ENCODE data around the gene NELL1.

Gene NELL1

DNA sequence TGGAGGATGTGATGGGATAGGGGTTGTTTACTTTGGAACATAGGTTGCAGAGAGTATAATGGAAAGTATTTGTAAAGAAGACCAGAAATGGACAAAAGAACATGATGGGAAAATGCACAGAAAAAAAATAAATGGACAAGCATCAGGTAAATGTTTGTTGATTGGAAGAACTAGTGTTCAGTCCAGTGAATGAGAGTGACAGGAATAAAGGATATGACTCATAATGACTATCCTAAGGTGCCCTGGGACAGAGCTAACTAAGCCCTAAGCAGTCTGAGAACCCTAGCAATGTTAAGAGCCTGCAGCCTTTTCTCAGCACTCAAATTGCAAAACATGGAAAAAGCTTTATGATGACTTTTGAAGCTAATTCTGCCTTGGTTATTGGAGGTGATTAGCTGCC is 790.7 kb downstream of the NELL1 start:
- H3K4me3 ChIP-seq (replicated peaks in 1 of 2; ENCODE audit: low read depth in 2 of 2, low read length in 2 of 2) = no peak overlapping the region
- DNase-seq (ENCODE audit: low read depth in 2 of 2) = no peak
- TF ChIP-seq, protein P1, sequence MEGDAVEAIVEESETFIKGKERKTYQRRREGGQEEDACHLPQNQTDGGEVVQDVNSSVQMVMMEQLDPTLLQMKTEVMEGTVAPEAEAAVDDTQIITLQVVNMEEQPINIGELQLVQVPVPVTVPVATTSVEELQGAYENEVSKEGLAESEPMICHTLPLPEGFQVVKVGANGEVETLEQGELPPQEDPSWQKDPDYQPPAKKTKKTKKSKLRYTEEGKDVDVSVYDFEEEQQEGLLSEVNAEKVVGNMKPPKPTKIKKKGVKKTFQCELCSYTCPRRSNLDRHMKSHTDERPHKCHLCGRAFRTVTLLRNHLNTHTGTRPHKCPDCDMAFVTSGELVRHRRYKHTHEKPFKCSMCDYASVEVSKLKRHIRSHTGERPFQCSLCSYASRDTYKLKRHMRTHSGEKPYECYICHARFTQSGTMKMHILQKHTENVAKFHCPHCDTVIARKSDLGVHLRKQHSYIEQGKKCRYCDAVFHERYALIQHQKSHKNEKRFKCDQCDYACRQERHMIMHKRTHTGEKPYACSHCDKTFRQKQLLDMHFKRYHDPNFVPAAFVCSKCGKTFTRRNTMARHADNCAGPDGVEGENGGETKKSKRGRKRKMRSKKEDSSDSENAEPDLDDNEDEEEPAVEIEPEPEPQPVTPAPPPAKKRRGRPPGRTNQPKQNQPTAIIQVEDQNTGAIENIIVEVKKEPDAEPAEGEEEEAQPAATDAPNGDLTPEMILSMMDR (IDR thresholded peaks at IDR 0.05; ENCODE audit: low read depth, low read length) = no peak

DNA sequence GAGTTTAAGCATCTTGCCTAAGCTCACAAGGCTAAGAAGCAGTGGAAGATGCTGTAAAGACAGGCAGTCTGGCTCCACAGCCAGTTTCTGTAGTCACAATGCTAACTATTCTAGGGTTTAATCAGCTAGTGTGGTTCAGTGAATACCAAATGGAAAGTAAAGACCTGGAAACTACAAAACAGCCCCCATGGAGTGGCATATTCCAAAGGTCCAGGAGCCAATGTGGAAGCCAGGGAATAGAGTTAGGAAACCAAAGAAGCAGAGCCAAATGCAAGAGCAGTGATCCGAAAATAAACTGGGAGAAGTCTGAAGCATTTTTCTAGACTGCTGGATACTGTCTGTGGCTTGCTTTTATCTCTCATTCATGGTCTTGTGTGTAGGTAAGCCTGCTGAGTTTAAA is 792.3 kb downstream of the NELL1 start:
- DNase-seq (ENCODE audit: low read depth in 2 of 2) = no peak
- TF ChIP-seq, protein P1 (IDR thresholded peaks at IDR 0.05; ENCODE audit: low read depth, low read length) = no peak
- no peak overlapping the region for H3K4me3 ChIP-seq (replicated peaks in 1 of 2; ENCODE audit: low read depth in 2 of 2, low read length in 2 of 2)

DNA sequence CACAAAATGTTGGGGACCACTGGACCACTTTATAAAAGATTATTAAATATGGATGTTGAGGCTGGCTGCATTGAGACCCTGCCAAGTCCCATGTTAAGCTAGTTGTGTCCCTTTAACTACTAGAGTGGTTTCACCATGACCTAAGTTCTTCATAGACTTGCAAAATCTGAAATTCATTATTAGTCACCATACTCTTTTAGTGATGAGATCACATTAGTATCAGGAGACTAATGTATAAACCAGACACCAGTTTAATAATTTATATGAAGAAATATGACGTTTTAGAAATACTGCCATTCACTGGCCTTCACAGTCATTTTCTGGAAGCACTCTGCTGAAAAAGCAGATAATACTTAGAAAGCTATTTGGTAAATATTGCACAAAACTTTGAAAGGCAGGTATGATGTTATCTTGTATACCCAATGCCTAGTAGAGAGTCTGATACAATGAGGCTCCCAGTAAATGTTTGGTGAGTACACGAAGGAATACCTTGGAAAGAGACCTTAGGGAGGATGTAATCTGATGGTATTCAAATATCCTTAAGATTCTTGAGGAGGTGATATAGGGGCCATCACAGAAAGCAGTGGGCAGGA is 795.3 kb downstream of the NELL1 start:
- DNase-seq (ENCODE audit: low read depth in 2 of 2) = no peak
- no peak overlapping the region for H3K4me3 ChIP-seq (replicated peaks in 1 of 2; ENCODE audit: low read depth in 2 of 2, low read length in 2 of 2)
- TF ChIP-seq, protein P1 (IDR thresholded peaks at IDR 0.05; ENCODE audit: low read depth, low read length) = no peak

DNA sequence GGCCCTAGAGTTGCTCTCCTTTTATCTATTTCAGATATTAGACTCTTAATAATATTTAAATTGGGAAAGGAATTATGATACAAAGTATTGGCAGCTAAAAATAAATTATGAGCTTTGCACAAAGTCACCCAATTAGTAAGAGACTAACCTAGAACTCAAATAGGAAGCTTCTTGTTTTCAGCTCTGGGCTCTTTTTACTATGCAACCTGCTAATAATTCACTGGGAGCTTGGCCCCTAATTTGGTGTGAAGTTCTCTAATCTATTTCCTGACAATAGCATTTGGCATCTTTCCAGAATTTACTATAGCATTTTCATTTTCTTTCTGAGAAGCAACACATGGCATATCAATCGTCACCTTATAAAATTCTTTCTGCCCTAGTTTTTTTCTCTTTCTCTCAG is 795.8 kb downstream of the NELL1 start:
- no peak for DNase-seq (ENCODE audit: low read depth in 2 of 2)
- no peak overlapping the region for H3K4me3 ChIP-seq (replicated peaks in 1 of 2; ENCODE audit: low read depth in 2 of 2, low read length in 2 of 2)
- TF ChIP-seq, protein P1 (IDR thresholded peaks at IDR 0.05; ENCODE audit: low read depth, low read length) = no peak

DNA sequence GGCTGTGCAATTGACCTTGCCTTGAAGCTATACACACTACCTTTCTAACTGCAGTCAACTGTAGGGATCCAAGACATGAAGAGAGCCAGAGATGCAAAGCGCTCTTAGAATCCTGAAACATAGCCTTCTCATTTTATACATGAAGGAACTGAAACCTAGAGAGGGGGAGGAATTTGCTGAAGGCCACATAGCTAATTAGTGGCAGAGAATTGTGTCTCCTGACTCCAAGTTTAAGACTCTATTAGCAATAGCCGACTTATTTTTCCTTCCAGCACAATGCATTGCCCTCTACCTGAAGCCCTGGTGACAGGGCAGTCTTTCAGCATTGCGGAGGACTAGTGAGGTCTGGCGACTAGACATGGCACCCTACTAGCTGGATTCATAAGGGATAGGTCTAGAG is 796.5 kb downstream of the NELL1 start:
- DNase-seq (ENCODE audit: low read depth in 2 of 2) = no peak
- TF ChIP-seq, protein P1 (IDR thresholded peaks at IDR 0.05; ENCODE audit: low read depth, low read length) = no peak
- H3K4me3 ChIP-seq (replicated peaks in 1 of 2; ENCODE audit: low read depth in 2 of 2, low read length in 2 of 2) = no peak overlapping the region

DNA sequence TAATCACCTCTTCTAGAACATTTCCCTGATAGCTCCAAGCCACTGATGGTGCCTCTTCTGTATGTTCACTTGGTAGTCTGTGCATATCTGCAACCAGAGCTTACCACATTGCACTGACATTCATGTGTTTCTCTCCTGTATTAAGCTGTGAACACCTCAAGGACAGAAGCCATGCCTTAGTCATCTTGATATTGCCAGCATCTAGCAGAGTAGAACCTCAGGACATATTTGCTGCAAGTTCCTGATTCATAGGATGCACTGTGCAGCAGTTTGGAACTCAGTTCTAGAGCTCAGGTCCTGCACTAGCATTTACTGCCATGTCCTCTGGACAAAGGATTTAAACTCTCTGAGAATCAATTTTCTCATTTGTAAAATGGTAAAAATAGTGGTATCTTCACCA is 801.1 kb downstream of the NELL1 start:
- H3K4me3 ChIP-seq (replicated peaks in 1 of 2; ENCODE audit: low read depth in 2 of 2, low read length in 2 of 2) = no peak overlapping the region
- TF ChIP-seq, protein P1 (IDR thresholded peaks at IDR 0.05; ENCODE audit: low read depth, low read length) = no peak
- no peak for DNase-seq (ENCODE audit: low read depth in 2 of 2)

DNA sequence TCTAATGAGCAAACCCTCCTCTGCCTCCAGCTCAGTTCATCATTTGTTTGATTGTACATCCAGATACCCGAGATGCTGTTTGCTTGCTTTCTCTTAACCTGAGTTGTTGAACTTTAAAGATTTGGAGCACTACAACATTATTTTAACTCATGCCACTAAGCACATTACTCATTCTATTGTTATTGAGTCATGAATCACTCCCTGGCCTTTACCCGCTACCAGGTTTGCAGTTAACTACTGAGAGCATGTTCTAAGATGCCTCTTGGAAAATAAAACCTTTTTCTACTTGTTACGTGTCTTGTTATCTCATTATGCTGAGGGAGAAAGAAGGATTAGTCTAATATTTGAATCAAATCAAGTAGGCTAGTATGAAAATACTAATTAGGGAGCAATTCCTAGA is 802.9 kb downstream of the NELL1 start:
- TF ChIP-seq, protein P1 (IDR thresholded peaks at IDR 0.05; ENCODE audit: low read depth, low read length) = no peak
- DNase-seq (ENCODE audit: low read depth in 2 of 2) = peak in 1 of 2 donors; percentile 1
- no peak overlapping the region for H3K4me3 ChIP-seq (replicated peaks in 1 of 2; ENCODE audit: low read depth in 2 of 2, low read length in 2 of 2)

Data from cardiac fibroblast (primary cell).